HG03469 (cell line): ENCODE data around the gene TNNI2.
"Not testable (repeated sequence)": the region's sequence is repeated elsewhere in the genome, so short reads cannot be mapped to it uniquely, and the experiment has no call there.

Experiments
- ATAC-seq: cut with Tn5 transposase; IDR thresholded peaks from one replicate; pipeline ENCODE4 v1.9.1; 2021; ENCODE audit warnings: mild to moderate bottlenecking, moderate library complexity, moderate number of reproducible peaks; ENCODE audit not compliant: unreplicated experiment

Gene TNNI2

DNA sequence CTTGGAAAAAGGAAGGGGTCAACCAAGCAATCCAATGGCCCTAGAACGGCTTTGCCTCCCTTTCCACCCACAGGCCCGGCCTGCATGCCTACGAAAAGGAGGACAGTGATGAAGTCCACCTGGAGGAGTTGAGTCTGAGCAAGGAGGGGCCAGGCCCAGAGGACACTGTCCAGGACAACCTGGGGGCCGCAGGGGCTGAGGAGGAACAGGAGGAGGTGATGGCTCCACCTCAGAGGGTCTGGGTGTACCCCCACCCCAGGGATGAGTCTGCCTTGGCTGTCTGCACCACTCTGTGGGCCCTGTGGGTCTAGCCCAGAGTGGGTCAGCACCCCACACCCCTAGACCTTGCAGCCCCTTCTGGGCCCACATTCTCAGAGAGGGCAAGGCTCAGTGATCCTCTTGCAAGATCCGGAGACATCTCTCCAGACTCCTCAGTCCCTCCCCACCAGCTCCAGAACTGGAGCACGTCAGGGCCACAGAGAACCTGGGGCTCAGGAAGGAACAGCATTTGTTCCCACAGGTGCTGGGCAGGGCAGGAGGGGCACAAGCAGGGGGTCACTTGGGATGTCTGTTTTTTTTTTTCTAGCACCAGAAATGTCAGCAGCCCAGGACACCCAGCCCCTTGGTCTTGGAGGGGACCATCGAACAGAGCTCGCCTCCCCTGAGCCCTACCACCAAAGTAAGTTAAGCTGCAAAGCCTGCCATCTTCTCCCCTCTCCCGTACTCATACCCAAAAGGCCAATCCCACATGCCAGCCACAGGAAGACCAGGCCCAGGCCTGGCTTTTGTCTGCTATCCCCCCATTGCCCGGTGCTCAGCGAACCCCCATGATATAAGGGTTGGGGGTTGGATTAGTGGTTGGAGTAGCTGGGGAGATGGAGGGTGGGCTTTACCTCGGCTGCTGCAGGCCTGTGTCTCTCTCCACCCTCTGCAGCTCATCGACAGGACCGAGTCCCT is 44.8 kb downstream of the TNNI2 start:
- ATAC-seq: no peak

DNA sequence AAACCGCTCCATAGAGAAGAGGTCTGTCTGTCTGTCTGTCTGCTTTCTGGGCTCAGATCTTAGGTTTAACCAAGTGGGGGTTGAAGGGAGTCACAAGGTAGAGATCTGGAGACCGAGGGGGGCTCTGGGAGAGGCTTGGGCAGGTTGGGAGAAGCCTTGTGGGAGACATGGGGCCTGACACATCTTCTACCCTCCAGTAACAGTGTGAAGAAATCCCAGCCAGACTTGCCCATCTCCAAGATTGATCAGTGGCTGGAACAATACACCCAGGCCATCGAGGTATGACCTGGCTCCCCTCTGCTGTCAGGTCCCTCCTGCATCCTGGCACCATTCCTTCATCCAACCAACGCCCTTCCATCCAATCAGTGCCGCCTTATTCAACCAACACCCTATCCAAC is 45.5 kb downstream of the TNNI2 start:
- no peak for ATAC-seq

DNA sequence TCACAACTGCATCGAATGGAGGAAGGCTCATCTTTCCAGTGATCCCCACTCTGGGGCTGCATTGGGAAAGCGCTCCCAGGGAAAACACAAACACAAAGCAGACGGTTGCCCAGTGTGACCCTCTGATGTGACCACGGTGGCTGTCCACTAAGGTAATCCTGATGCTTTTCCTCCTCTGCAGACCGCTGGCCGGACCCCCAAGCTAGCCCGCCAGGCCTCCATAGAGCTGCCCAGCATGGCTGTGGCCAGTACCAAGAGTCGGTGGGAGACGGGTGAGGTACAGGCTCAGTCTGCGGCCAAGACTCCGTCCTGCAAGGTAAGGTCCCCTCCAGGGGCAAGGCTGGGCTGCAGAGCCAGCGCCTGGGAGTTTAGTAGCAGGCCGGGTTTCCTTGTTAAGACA is 47.8 kb downstream of the TNNI2 start:
- not testable (repeated sequence) for ATAC-seq

DNA sequence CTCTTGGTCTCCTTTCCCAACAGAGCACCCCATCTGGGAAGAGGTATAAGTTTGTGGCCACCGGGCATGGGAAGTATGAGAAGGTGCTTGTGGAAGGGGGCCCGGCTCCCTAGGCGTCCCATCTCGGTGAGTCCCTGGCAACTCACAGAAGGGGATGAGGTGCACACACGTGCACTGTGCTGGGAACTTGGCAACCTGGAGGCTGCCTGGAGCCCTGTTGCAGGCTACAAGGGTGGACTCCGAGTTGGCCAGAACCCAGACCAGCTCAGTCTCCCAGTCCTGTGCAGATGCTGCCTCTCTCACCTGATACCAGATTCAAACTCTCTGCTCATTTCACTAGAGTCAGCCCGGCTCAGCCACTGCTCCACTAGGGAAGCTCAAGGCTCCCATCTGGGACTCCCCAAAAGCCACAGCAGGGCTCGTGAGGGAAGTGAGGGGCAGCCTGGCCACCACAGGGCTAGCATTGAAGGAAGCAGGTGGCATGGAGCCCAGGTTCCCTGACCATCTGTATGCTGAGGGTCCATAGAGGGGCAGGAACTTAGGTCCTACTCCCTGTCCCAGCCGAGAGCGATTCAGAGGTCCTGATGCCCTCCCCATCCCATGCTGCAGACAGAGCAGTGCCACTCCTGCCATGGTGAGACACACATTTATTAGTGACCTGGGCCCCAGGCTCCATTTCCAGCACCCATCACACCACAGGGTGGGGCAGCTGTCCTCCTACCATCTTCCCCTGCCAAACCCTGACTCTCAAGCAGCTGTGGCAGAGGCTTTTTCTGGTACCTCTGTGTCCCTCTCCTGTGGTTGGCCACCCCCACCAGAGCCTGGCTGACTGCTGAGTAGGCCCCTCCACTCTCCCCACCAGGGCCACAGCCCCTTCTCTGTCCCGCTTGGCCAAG is 48.9 kb downstream of the TNNI2 start:
- no peak for ATAC-seq

DNA sequence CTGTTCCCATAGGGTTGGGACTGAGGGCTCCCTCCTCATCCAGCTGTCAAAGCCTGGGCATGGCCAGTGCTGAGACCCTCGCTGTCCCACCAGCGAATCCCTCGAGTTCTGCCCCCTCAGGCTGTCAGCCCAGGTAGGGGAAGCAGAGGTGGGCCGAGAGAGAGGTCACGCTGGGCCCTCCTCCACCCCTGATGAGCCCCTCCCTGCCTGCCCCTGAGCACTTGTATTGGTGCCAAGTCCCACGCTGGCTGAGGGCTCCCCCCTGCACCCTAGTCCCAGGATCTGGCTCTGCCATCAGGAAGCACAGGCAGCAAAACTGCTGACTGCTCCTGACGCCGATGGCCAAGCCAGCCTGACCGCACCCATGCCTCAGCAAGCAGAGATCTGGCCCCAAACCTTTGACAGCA is 49.6 kb downstream of the TNNI2 start:
- no peak for ATAC-seq

DNA sequence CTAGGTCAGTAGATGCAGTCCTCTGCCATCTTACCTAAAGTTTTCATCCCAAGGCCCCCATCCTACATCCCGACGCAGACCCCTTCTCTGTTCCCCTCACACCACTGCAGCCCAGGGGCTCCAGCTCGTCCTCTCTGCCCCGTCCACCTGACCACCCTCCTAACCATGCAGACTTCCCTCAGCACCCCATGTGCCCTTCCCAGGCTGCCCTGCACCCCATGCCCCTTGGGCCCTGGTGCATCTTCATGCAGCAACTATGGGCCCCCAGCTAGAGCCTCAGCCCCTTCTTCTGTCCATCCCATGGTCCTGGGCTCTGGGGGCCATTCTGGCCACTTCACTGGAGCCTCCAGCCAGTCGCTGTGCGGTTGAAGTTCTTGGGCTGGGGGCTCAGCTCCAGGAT is 50.0 kb downstream of the TNNI2 start:
- ATAC-seq: no peak

DNA sequence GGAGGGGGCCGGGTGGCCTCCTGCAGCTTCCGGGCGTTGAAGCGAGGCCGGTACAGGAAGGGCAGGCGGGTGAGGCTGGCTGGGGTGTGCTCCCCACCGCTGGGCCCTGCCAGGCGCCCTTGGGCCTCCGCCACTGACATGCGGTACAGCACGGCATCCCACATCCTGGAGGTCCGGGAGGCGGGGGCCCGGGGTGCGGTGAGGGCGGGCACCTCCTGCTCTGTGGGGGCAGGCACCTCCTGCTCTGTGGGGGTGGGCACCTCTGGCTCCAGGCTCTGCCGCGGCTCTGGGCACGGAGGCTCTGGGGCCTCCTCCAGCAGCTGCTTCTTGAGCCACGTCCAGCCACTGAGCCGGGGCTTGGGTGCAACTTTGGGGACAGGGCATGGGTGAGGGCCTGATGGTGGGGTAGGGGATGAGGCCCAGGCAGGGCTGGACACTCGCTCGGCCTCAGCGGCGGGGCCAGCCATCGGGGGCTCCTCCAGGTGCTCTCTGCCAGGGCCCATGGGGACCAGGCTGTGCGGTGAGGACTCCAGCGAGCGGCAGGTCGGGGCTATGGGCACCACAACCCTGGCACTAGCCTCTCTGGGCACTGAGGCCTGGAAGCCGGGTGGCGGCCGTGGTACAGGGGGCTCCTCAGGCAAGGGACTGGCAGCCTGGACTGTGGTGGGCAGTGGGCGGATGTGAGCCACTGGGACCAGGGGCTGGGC is 50.6 kb downstream of the TNNI2 start:
- no peak for ATAC-seq

DNA sequence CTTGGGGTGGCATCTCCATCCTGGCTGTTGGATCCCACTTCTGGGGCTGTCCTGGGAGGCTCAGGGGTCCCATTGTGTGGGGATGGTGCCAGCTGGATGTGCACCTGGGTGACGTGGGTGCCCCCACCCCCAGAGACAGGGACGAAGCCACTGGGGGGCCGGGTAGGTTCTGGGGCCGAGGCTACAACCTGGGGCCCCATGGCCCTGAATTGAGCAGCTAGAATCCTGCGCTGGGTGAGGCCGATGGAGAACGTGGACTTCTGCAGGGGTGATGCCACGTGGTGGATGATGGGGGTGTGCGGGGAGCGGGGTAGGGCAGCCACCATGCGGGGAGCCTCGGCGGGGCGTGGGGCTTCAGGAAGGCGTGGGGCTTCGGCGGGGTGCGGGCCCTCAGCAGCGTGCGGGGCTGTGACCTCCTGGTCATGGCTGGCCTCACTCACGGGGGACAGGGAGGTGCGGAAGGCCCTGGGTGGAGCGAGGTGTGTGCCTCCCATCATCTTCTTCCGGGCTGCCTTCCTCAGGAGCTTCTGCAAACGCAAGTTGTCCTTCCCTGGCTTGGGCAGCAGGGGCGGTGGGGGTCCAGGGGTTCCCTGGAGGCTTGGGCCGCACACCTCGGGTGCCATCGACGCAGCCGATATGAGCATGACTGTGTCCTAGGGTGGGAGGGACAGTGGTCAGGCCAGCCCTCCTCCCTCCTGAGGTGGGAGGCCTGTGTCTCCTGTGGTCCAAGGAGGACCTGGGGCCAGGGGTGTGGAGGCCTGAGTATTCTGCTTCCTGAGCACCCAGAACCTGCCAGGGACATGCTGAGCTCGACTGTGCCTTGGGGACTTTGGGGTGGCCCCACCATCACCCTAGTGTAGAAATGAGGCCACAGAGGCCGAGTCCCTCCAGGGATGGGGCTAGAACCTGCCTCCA is 51.4 kb downstream of the TNNI2 start:
- no peak for ATAC-seq
